Measurements from ENCODE around the gene FEV. TPM values are rescaled to one million over a fixed set of nuclear protein-coding genes. Genes with fewer than 3 reads are reported as not detected.

FEV gene
- total and polyA plus RNA-seq, 2 donors (not counting 1 experiment from before 2014, with no cell fraction given): not detected

- Histone ChIP-seq H3K4me1 (ENCODE audit: control insufficient read depth, extremely low read depth, insufficient read depth, low read length) (no peaks in the 10 kb centered on the region), H3K36me3 (ENCODE audit: control insufficient read depth, insufficient read depth, low read length) (no peaks in the 10 kb centered on the region), H3K79me2 (ENCODE audit: control insufficient read depth, insufficient read depth, low read length) (no peaks in the 10 kb centered on the region), H3K27me3 (ENCODE audit: control insufficient read depth, insufficient read depth, low read length) (peaks cover 4% of the 10 kb centered on the region), H3K4me3 (replicated peaks in 1 of 4; ENCODE audit: control extremely low read depth in 1 of 4, insufficient read depth in 1 of 4, low read depth in 3 of 4, low read length in 4 of 4) (no peak overlapping the region), H3K27ac (ENCODE audit: insufficient read depth, low read length) (no peak overlapping the region), H3K4me2 (ENCODE audit: extremely low read depth, insufficient read depth, low read length) (no peak overlapping the region), H3K9ac (ENCODE audit: insufficient read depth, low read length) (no peak overlapping the region), H4K20me1 (ENCODE audit: control insufficient read depth, extremely low read depth, insufficient read depth, low read length) (no peaks in the 10 kb centered on the region), H3K9me3 (ENCODE audit: control insufficient read depth, insufficient read depth, low read depth, low read length) (no peaks in the 10 kb centered on the region), H2AFZ (ENCODE audit: low read length) (no peak overlapping the region)
- no peak for DNase-seq (ENCODE audit: low read depth in 2 of 2)
- TF ChIP-seq CTCF (conservative IDR thresholded peaks at IDR 0.05 in 1 of 2, IDR thresholded peaks at IDR 0.05 in 1 of 2; ENCODE audit: low read depth in 1 of 2, low read length in 2 of 2) (no peak), EZH2 (IDR thresholded peaks at IDR 0.05; ENCODE audit: low read length, missing control alignments) (no peak)
These were observed 45.4 kb upstream of the FEV start for GRCh38 chr2:219030177-219030940.

GRCh38 chr2:219029829-219030165 is 44.8 kb upstream of the FEV start:
- Histone ChIP-seq H3K4me3 (replicated peaks in 1 of 4; ENCODE audit: control extremely low read depth in 1 of 4, insufficient read depth in 1 of 4, low read depth in 3 of 4, low read length in 4 of 4) (no peak overlapping the region), H3K27me3 (ENCODE audit: control insufficient read depth, insufficient read depth, low read length) (peaks cover 9% of the 10 kb centered on the region), H4K20me1 (ENCODE audit: control insufficient read depth, extremely low read depth, insufficient read depth, low read length) (no peaks in the 10 kb centered on the region), H3K4me1 (ENCODE audit: control insufficient read depth, extremely low read depth, insufficient read depth, low read length) (no peaks in the 10 kb centered on the region), H2AFZ (ENCODE audit: low read length) (no peak overlapping the region), H3K4me2 (ENCODE audit: extremely low read depth, insufficient read depth, low read length) (no peak overlapping the region), H3K9ac (ENCODE audit: insufficient read depth, low read length) (no peak overlapping the region), H3K27ac (ENCODE audit: insufficient read depth, low read length) (no peak overlapping the region), H3K36me3 (ENCODE audit: control insufficient read depth, insufficient read depth, low read length) (no peaks in the 10 kb centered on the region), H3K9me3 (ENCODE audit: control insufficient read depth, insufficient read depth, low read depth, low read length) (no peaks in the 10 kb centered on the region), H3K79me2 (ENCODE audit: control insufficient read depth, insufficient read depth, low read length) (no peaks in the 10 kb centered on the region)
- peak; percentile 49 to 69 for DNase-seq (ENCODE audit: low read depth in 2 of 2)
- TF ChIP-seq CTCF (conservative IDR thresholded peaks at IDR 0.05 in 1 of 2, IDR thresholded peaks at IDR 0.05 in 1 of 2; ENCODE audit: low read depth in 1 of 2, low read length in 2 of 2) (peak; percentile 85 to 90), EZH2 (IDR thresholded peaks at IDR 0.05; ENCODE audit: low read length, missing control alignments) (no peak)

- no peak for TF ChIP-seq CTCF (conservative IDR thresholded peaks at IDR 0.05 in 1 of 2, IDR thresholded peaks at IDR 0.05 in 1 of 2; ENCODE audit: low read depth in 1 of 2, low read length in 2 of 2)
- no peak for TF ChIP-seq EZH2 (IDR thresholded peaks at IDR 0.05; ENCODE audit: low read length, missing control alignments)
- H2AFZ ChIP-seq (ENCODE audit: low read length): no peak overlapping the region
- no peak overlapping the region for H3K4me3 ChIP-seq (replicated peaks in 1 of 4; ENCODE audit: control extremely low read depth in 1 of 4, insufficient read depth in 1 of 4, low read depth in 3 of 4, low read length in 4 of 4)
- no peaks in the 10 kb centered on the region for H3K9me3 ChIP-seq (ENCODE audit: control insufficient read depth, insufficient read depth, low read depth, low read length)
- H3K9ac ChIP-seq (ENCODE audit: insufficient read depth, low read length): no peak overlapping the region
- H3K27ac ChIP-seq (ENCODE audit: insufficient read depth, low read length): no peak overlapping the region
- no peaks in the 10 kb centered on the region for H3K4me1 ChIP-seq (ENCODE audit: control insufficient read depth, extremely low read depth, insufficient read depth, low read length)
- peaks cover 12% of the 10 kb centered on the region for H3K27me3 ChIP-seq (ENCODE audit: control insufficient read depth, insufficient read depth, low read length)
- H3K4me2 ChIP-seq (ENCODE audit: extremely low read depth, insufficient read depth, low read length): no peak overlapping the region
- H3K36me3 ChIP-seq (ENCODE audit: control insufficient read depth, insufficient read depth, low read length): no peaks in the 10 kb centered on the region
- no peaks in the 10 kb centered on the region for H4K20me1 ChIP-seq (ENCODE audit: control insufficient read depth, extremely low read depth, insufficient read depth, low read length)
- no peak for DNase-seq (ENCODE audit: low read depth in 2 of 2)
- H3K79me2 ChIP-seq (ENCODE audit: control insufficient read depth, insufficient read depth, low read length): no peaks in the 10 kb centered on the region
These were observed 44.2 kb upstream of the FEV start for GRCh38 chr2:219028996-219029828.
